Stomach (tissue), 9 donors: ENCODE data around the gene RABGAP1L. TPM values are rescaled to one million over a fixed set of nuclear protein-coding genes. Genes with fewer than 3 reads are reported as not detected.

Experiments used
- DNase-seq, 2 donors: peaks; one replicate each; pipeline versions ENCODE4 v3.0.0 to v3.0.0-alpha.2; 2013 to 2019
- H3K27ac ChIP-seq, 5 donors: fragments of 200-600 bp in 4 of 5; sonication (generic) in 4 of 5; one replicate each; pipeline ENCODE4 v1.5.1; 2013 to 2019; ENCODE audit warnings: mild to moderate bottlenecking in 1 of 5, moderate library complexity in 1 of 5
- H3K27me3 ChIP-seq, 3 donors: fragments of 200-600 bp; sonication (generic); one replicate each; pipeline ENCODE4 v1.5.1; 2017 to 2019; ENCODE audit warnings: mixed run types in 1 of 3
- H3K36me3 ChIP-seq, 4 donors: fragments of 200-600 bp; sonication (generic); 1 replicate in 3 of 4; 2 replicates in 1 of 4; pipeline ENCODE4 v1.5.1; 2016 to 2019
- H3K4me1 ChIP-seq, 4 donors: fragments of 200-600 bp; sonication (generic); one replicate each; pipeline ENCODE4 v1.5.1; 2016 to 2019
- H3K4me3 ChIP-seq, 4 donors: fragments of 200-600 bp; sonication (generic) in 3 of 4; one replicate each; pipeline ENCODE4 v1.5.1; 2016 to 2019; ENCODE audit warnings: mild to moderate bottlenecking in 1 of 4
- H3K9me3 ChIP-seq, 4 donors: fragments of 200-600 bp; sonication (generic); one replicate each; pipeline ENCODE4 v1.5.1; 2016 to 2019
- CTCF ChIP-seq, 7 experiments: fragments of 450-650 bp in 4 of 7; fragments of 200-600 bp in 3 of 7; sonication (generic) in 3 of 7; IDR thresholded peaks; one replicate each; pipeline ENCODE4 v1.5.1; 2016 to 2019; ENCODE audit warnings: antibody characterized with exemption in 7 of 7, control low read depth in 2 of 7, mild to moderate bottlenecking in 1 of 7
- EP300 ChIP-seq: sonication (generic); formaldehyde crosslinking; IDR thresholded peaks from one replicate; pipeline ENCODE4 v1.6.1; 2017; ENCODE audit warnings: antibody characterized with exemption
- POLR2A ChIP-seq, 4 donors: fragments of 450-650 bp; IDR thresholded peaks; one replicate each; pipeline ENCODE4 v1.6.1; 2016; ENCODE audit warnings: antibody characterized with exemption in 4 of 4, control low read depth in 2 of 4, mild to moderate bottlenecking in 1 of 4, moderate library complexity in 1 of 4
- POLR2AphosphoS5 ChIP-seq, 3 donors: sonication (generic); formaldehyde crosslinking; IDR thresholded peaks; one replicate each; pipeline ENCODE4 v1.6.1; 2016; ENCODE audit warnings: antibody characterized with exemption in 3 of 3
- WGBS, 5 donors: extraction: QIAGEN DNeasy Blood & Tissue Kit in 3 of 5; methylation state at CpG; one replicate each; pipeline versions ENCODE4 v1.1.5 to v1.1.7; 2013 to 2018; 5-methylcytosine and 5-hydroxymethylcytosine counted together
- intact Hi-C: fragments of 100-400 bp; cut with DNase I; formaldehyde crosslinking; loops from one replicate; pipeline ENCODE4 v1.15.1; 2023; ENCODE audit warnings: low total_unique reads
- polyA plus RNA-seq, 3 donors: library from polyadenylated mRNA; stranded (reverse); fragments of 200-250 nt; gene quantifications; one replicate each; pipeline ENCODE4 v1.2.3, GENCODE V29; 2013
- total RNA-seq, 5 donors: library from RNA; depleted of rRNA; stranded (reverse); fragments of >200 nt; gene quantifications; one replicate each; pipeline versions ENCODE4 v1.1.0 to v1.2.3, GENCODE V29; 2014 to 2016
- donor health status: healthy with polysubstance abuse.
- donor health status: Bipolar disorder and iron deficiency.
- donor health status: healthy.

RABGAP1L gene
- total and polyA plus RNA-seq, 8 donors = 14.2 to 238 (median 57.9) TPM

GRCh38 chr1:174974711-174975119, 815.4 kb downstream of the RABGAP1L start:
- no peaks in the 10 kb centered on the region for H3K9me3 ChIP-seq
- H3K27me3 ChIP-seq = no peaks in the 10 kb centered on the region
- WGBS, 5 donors = 70 to 80% (median 77%) methylated on average over 2 of the region's 2 CpGs
- no peak overlapping the region for H3K4me3 ChIP-seq
- intact Hi-C loops = no loop called here
- H3K27ac ChIP-seq = no peak overlapping the region
- H3K4me1 ChIP-seq = peaks cover 6 to 19% (median 13%) of the 10 kb centered on the region in 4 donors
- peaks cover 5 to 47% (median 17%) of the 10 kb centered on the region in 4 donors for H3K36me3 ChIP-seq
- TF ChIP-seq POLR2A (IDR thresholded peaks at IDR 0.05) = no peak
- no peak for TF ChIP-seq POLR2AphosphoS5 (IDR thresholded peaks at IDR 0.05)
- TF ChIP-seq EP300 = no peak
- no peak for TF ChIP-seq CTCF (IDR thresholded peaks at IDR 0.05)
- DNase-seq = no peak

GRCh38 chr1:174975764-174976163, 816.4 kb downstream of the RABGAP1L start:
- intact Hi-C loops = no loop called here
- Histone ChIP-seq H3K27ac (no peak overlapping the region), H3K4me3 (no peak overlapping the region), H3K27me3 (no peaks in the 10 kb centered on the region), H3K4me1 (peaks cover 6 to 19% (median 13%) of the 10 kb centered on the region in 4 donors), H3K9me3 (no peaks in the 10 kb centered on the region), H3K36me3 (peaks cover 5 to 51% (median 26%) of the 10 kb centered on the region in 4 donors)
- 87 to 98% (median 92%) methylated on average over 1 of the region's 1 CpG for WGBS, 5 donors
- TF ChIP-seq EP300 (no peak), POLR2A (IDR thresholded peaks at IDR 0.05) (no peak), POLR2AphosphoS5 (IDR thresholded peaks at IDR 0.05) (no peak), CTCF (IDR thresholded peaks at IDR 0.05) (no peak)
- no peak for DNase-seq

GRCh38 chr1:174976436-174977108, 817.3 kb downstream of the RABGAP1L start:
- intact Hi-C loops = no loop called here
- WGBS, 5 donors = 75 to 82% (median 79%) methylated on average over 4 of the region's 4 CpGs
- Histone ChIP-seq H3K36me3 (peaks cover 5 to 57% (median 26%) of the 10 kb centered on the region in 4 donors), H3K4me3 (no peak overlapping the region), H3K9me3 (no peaks in the 10 kb centered on the region), H3K4me1 (peaks cover 4 to 15% (median 8%) of the 10 kb centered on the region in 4 donors), H3K27ac (peak overlapping the region in 1 of 5 donors; percentile 6), H3K27me3 (no peaks in the 10 kb centered on the region)
- DNase-seq = no peak
- TF ChIP-seq POLR2AphosphoS5 (IDR thresholded peaks at IDR 0.05) (no peak), CTCF (IDR thresholded peaks at IDR 0.05) (no peak), POLR2A (IDR thresholded peaks at IDR 0.05) (no peak), EP300 (no peak)

- Histone ChIP-seq H3K27ac (no peak overlapping the region), H3K4me1 (no peaks in the 10 kb centered on the region), H3K9me3 (no peaks in the 10 kb centered on the region), H3K36me3 (peaks cover 5 to 59% (median 39%) of the 10 kb centered on the region in 4 donors), H3K4me3 (no peak overlapping the region), H3K27me3 (no peaks in the 10 kb centered on the region)
- intact Hi-C loops = loop anchor here (10.0 kb wide), 1 partner anchor 208 kb away; no protein-coding TSS in a partner anchor
- peak in 1 of 2 donors; percentile 66 for DNase-seq
- TF ChIP-seq POLR2AphosphoS5 (IDR thresholded peaks at IDR 0.05) (no peak), POLR2A (IDR thresholded peaks at IDR 0.05) (no peak), CTCF (IDR thresholded peaks at IDR 0.05) (peak in 5 of 7 experiments; percentile 16 to 72 (median 43)), EP300 (no peak)
Observed at GRCh38 chr1:174982971-174983689, 823.8 kb downstream of the RABGAP1L start.
